Esophagus squamous epithelium (tissue), 4 donors: ENCODE measurements around the gene NAP1L4.

Source experiments
- CTCF ChIP-seq, 6 experiments: fragments of 450-650 bp in 4 of 6; fragments of 200-600 bp in 2 of 6; sonication (generic) in 2 of 6; IDR thresholded peaks; one replicate each; pipeline ENCODE4 v1.5.1; 2016 to 2019; ENCODE audit warnings: antibody characterized with exemption in 6 of 6, mild to moderate bottlenecking in 4 of 6, moderate library complexity in 4 of 6
- POLR2A ChIP-seq, 4 donors: fragments of 450-650 bp; IDR thresholded peaks; one replicate each; pipeline ENCODE4 v1.6.1; 2017; ENCODE audit warnings: antibody characterized with exemption in 4 of 4, mild to moderate bottlenecking in 4 of 4, moderate library complexity in 3 of 4

- TF ChIP-seq CTCF (IDR thresholded peaks at IDR 0.05): no peak
- TF ChIP-seq POLR2A (IDR thresholded peaks at IDR 0.05): no peak
Observed at GRCh38 chr11:3037945-3038271, 45.8 kb upstream of the NAP1L4 start.
